AG08396 (cell line): ENCODE data around the gene TNFSF13B.
"Not testable (repeated sequence)": the region's sequence is repeated elsewhere in the genome, so short reads cannot be mapped to it uniquely, and the experiment has no call there.

Source experiments
- DNase-seq: peaks from one replicate; pipeline ENCODE4 v3.0.0; 2012; ENCODE audit warnings: low spot score, mixed read lengths

The TNFSF13B gene

DNA sequence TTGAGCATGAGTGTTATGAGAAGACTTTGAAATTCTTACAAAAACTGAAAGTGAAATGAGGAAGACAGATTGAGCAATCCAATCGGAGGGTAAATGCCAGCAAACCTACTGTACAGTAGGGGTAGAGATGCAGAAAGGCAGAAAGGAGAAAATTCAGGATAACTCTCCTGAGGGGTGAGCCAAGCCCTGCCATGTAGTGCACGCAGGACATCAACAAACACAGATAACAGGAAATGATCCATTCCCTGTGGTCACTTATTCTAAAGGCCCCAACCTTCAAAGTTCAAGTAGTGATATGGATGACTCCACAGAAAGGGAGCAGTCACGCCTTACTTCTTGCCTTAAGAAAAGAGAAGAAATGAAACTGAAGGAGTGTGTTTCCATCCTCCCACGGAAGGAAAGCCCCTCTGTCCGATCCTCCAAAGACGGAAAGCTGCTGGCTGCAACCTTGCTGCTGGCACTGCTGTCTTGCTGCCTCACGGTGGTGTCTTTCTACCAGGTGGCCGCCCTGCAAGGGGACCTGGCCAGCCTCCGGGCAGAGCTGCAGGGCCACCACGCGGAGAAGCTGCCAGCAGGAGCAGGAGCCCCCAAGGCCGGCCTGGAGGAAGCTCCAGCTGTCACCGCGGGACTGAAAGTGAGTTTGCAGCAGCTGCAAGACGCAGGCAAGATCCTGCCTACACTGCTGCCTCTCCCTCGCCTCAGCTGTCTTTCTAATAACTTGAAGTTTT, at the start of gene TNFSF13B:
Gene TNFSF13B, plus strand, starts transcription at position 118 of the 728 bp plus-strand sequence. Its CDS starts 178 bp downstream, at position 296.
- DNase-seq: peak; percentile 18

DNA sequence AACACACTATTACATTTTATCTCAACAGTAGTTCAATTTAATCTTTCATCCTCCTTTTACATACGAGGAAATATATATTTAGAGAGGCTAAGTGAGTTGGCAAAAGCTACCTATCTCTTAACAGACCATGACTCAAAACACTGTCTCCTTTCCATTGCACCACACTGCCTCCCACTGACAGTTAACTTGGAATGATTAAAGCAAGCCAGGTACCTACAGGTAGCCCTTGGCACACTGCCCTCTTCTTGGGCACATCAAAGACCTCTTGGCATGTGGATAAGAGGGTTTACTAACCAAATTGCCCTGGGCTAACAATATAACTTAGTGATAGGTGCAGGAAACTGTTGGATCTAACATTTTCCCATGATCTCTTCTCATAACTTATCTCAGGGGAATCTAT, 49.5 kb upstream of the TNFSF13B start:
- no peak for DNase-seq

DNA sequence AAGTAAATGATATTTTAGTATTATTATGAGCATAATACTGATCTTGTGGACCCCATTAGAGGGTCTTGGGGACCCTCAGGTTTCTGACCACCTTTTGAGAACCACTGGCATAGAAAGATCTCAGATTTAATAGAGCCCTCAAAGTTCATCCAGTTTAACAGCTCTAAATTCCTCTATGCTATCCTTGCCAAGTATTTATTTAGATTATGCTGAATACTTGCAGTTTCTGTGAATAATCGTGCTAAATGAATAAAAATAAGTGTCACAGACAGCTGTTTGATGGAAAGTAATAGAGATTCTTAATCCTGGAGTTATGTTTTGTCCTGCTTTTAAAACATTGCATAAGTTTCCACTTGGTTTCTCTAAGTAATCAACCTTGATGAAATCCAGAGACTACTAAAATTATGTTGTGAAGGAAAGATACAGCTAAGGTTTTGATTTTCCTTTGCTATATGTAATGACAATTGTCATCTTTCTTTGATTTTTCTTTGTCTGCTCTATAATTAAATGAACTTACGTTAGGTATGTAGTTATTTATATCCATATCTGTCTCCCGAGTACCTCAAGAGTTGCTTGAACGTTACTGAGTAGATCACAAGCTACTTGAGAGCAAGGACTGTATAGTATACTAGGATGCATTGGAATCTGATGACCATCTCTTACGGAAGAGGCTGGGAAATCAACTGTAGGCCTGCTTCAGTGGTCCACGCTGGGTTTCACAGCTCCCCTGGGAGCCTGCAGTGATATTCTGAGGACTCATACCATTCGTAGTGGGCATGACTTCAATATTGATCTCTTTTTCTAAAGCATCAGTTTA, 45.6 kb upstream of the TNFSF13B start:
- DNase-seq: no peak

- no peak for DNase-seq
Measured at GRCh38 chr13:108225440-108225839, 44.1 kb upstream of the TNFSF13B start.

- DNase-seq: no peak
Measured at GRCh38 chr13:108226184-108226583, 43.3 kb upstream of the TNFSF13B start.

GRCh38 chr13:108227651-108228272, 41.8 kb upstream of the TNFSF13B start:
- peak; percentile 29 for DNase-seq

DNA sequence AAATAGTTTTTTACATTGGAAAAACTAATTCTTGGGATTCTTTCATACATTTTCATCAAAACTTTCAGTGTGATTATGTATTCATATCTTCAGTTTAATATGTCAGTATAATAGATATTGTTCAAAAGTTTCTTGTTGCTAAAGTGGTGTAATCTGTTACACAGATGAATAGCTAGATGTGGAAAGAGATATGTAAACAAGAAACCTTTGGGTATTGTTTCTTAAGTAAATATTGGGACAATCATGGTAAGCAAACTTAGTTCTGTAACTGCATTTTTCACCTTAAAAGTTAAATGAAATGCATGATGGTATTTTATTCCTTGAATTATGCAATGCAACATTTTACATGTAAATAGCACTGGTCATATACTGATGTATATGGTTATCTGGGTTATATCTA, 39.1 kb upstream of the TNFSF13B start:
- DNase-seq: no peak

DNA sequence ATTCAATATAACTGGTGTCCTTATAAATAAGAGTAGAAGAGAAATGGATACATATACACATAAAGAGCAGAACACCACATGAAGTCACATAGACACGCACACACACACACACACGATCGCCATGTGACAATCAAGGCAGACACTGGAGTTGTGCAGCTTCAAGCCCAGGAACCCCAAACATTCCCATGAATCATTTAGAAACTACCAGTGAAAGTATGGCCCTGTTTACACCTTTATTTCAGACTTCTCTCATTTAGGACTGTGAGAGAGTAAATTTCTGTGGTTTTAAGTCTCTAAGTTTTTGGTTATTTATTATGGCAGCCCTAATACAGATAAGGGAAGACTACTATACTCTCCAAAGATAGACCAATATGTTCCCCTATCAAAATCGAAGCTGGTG, 20.4 kb upstream of the TNFSF13B start:
- DNase-seq: no peak

GRCh38 chr13:108257248-108257647, 12.3 kb upstream of the TNFSF13B start:
- DNase-seq: no peak

- no peak for DNase-seq
Measured at GRCh38 chr13:108263621-108264355, 5.7 kb upstream of the TNFSF13B start.

GRCh38 chr13:108266321-108266990, 3.1 kb upstream of the TNFSF13B start:
- DNase-seq: no peak

GRCh38 chr13:108267347-108267746, 2.2 kb upstream of the TNFSF13B start:
- no peak for DNase-seq

GRCh38 chr13:108267855-108268254, 1.7 kb upstream of the TNFSF13B start:
- DNase-seq: not testable (repeated sequence)

GRCh38 chr13:108268466-108269112, 929 bp upstream of the TNFSF13B start:
- DNase-seq: no peak

DNA sequence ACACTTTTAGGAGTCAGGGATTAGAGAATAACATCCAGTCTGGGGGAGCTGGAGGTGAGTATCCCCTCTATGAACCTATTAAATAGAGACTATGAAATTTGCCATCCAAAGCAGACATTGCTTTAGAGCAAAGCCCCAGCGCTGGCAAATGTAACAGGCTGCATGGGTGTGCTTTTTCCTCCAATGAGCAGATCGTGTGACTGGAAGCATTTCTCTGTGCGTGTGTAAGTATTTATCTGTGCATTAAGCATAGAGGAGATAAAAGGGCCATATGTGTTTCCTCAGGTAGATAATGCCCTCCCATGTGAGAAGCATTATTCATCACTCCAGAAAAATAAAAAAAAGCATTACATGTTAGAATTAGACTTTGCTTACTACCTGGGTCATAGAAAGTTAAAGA, 924 bp downstream of the TNFSF13B start:
- DNase-seq: no peak

- no peak for DNase-seq
Measured at GRCh38 chr13:108272333-108272732, 2.8 kb downstream of the TNFSF13B start.

GRCh38 chr13:108273429-108274118, 4.1 kb downstream of the TNFSF13B start:
- DNase-seq: no peak

DNA sequence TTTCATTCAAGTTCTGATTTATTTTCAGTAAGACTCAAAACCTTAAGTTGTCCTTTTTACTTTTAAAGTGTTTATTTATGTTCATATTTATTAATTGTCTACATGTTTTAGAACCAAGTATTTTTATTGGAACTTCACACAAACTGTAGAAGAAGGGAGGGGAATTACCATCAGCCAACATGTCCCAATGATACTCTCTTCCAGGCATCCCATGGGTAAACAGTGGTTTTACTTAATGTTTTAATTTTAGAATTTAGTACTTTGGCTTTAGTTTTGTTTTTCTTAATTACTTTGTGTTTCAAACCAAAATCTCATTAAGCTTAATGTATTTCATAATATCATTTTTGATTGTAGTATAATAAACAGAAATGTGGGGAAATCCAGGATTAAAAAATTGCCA, 5.2 kb downstream of the TNFSF13B start:
- DNase-seq: no peak

DNA sequence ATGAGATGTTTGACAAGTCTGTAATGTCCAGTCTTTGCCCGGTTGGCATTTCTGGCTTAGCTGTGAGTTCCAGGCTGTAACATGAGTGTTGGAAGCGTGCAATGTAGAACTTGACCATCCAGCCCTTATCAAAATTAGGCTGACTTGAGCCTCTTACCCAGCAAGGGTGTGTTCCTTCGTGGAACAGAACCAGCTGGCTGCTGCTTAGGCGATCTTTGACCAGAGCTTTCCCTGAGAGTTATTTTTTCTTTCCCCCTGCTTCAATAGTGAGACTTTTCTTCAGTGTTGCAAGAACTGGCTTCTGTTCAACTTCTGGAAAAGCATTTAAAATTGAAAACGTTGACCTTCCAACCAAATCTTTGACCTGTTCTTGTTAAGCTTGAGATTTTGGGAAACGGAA, 6.5 kb downstream of the TNFSF13B start:
- no peak for DNase-seq

DNA sequence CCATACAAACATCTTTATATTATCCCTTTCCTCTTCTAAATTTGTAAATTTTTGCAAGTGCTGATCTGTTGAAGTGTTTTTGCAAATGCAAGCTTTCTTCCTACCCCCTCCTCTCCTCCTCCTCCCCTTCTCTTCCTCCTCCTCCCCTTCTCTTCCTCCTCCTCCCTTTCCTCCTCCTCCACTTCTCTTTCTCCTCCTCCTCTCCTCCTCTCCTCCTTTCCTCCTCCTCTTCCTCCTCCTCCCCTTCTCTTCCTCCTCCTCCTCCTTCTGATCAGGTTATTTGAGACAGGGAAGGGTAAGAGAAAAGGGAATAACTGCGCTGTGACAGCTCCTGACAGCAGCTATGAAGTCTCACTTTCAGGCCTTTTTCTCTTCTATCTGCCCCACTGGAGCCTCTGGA, 8.9 kb downstream of the TNFSF13B start:
- DNase-seq: no peak

DNA sequence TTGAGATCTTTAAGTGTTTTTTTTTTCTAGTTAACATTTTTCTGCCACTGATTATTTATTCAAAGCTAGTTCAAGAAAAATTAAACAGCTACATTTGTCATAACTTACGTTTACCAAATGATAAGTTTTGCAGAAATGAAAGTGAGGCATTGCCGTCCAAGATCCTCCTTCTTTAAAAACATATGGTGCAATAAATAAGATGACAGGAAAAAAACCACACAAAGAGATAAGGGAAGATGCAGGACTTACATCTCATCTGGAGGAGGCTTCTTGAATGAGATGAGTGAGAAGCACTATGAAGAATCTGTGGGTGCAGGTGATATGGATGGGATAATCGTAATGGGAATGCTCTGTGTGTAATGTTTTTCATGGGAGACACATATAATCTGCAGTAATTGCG, 12.4 kb downstream of the TNFSF13B start:
- no peak for DNase-seq
